Fibroblast of lung (primary cell): ENCODE data around the gene PARP3.

Experiments used
- EZH2 ChIP-seq: IDR thresholded peaks from 2 replicates; pipeline ENCODE4 v1.5.1; 2012; ENCODE audit warnings: low read length, control low read depth, mild to moderate bottlenecking; ENCODE audit errors: missing control alignments
- TF ChIP-seq, protein P1 (sequence below), 2 donors: IDR thresholded peaks in 1 of 2; conservative IDR thresholded peaks in 1 of 2; 1 replicate in 1 of 2; 2 replicates in 1 of 2; pipeline ENCODE4 v1.5.1; 2011 to 2012; ENCODE audit warnings: low read length in 2 of 2, control low read depth in 1 of 2, inconsistent platforms in 1 of 2, low read depth in 1 of 2, mild to moderate bottlenecking in 1 of 2

DNA sequence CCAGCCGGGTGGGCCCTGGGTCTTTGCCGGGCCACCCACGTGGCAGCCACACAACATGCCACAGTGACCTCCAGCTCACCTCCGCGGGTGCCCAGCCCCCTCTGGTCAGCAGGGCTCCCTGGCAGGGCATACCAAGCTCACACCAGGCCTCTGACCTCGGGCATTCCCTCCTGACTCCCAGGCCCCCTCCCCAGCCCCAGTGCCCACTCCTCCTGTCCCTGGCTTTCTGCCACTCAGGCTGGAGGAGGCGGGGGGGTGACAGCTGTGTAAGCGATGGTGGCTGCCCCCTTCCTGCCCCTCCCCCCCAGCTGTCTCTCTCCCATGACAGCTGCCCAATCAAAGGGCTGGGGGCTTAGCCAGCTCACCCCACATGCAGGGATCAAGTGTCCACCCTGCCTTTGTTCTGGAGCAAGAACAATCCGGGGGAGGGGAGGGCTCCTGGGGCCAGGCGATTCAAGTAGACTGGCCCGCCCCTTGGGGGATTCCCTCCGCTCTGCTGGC lies 21.8 kb downstream of the PARP3 start:
- TF ChIP-seq, protein P1, sequence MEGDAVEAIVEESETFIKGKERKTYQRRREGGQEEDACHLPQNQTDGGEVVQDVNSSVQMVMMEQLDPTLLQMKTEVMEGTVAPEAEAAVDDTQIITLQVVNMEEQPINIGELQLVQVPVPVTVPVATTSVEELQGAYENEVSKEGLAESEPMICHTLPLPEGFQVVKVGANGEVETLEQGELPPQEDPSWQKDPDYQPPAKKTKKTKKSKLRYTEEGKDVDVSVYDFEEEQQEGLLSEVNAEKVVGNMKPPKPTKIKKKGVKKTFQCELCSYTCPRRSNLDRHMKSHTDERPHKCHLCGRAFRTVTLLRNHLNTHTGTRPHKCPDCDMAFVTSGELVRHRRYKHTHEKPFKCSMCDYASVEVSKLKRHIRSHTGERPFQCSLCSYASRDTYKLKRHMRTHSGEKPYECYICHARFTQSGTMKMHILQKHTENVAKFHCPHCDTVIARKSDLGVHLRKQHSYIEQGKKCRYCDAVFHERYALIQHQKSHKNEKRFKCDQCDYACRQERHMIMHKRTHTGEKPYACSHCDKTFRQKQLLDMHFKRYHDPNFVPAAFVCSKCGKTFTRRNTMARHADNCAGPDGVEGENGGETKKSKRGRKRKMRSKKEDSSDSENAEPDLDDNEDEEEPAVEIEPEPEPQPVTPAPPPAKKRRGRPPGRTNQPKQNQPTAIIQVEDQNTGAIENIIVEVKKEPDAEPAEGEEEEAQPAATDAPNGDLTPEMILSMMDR (conservative IDR thresholded peaks at IDR 0.05 in 1 of 2, IDR thresholded peaks at IDR 0.05 in 1 of 2; ENCODE audit: low read depth in 1 of 2, low read length in 2 of 2): no peak
- no peak for TF ChIP-seq EZH2
